HAP-1 (cell line): ENCODE data around the gene CHD6.

Source experiments
- DNase-seq, 2 experiments: peaks; one replicate each; pipeline ENCODE4 v3.0.0-alpha.2; 2016 to 2020; ENCODE audit warnings: low spot score in 2 of 2
- H3K27me3 ChIP-seq: fragments of 250-450 bp; sonication (Bioruptor Pico); 2 replicates; pipeline ENCODE4 v1.5.1; 2020; ENCODE audit warnings: low read depth, mild to moderate bottlenecking, moderate library complexity
- H3K36me3 ChIP-seq: fragments of 250-450 bp; sonication (Bioruptor Pico); replicated peaks from 2 replicates; pipeline ENCODE4 v1.5.1; 2020; ENCODE audit warnings: mild to moderate bottlenecking
- H3K4me1 ChIP-seq: fragments of 250-450 bp; sonication (Bioruptor Pico); 2 replicates; pipeline ENCODE4 v1.5.1; 2020; ENCODE audit warnings: mild to moderate bottlenecking
- H3K4me3 ChIP-seq: fragments of 250-450 bp; sonication (Bioruptor Pico); 2 replicates; pipeline ENCODE4 v1.5.1; 2020; ENCODE audit warnings: mild to moderate bottlenecking, moderate library complexity
- H3K9me3 ChIP-seq: fragments of 250-450 bp; sonication (Bioruptor Pico); 2 replicates; pipeline ENCODE4 v1.5.1; 2020; ENCODE audit warnings: mild to moderate bottlenecking, moderate library complexity
- in situ Hi-C: fragments of 300-500 bp; cut with MboI; formaldehyde crosslinking; loops from 3 replicates; pipeline ENCODE4 v1.14.3; 2020; ENCODE audit warnings: low sequenced_read_pairs, inconsistent platforms, mixed read lengths

Gene CHD6

GRCh38 chr20:41510847-41511450, 107.2 kb downstream of the CHD6 start:
- no peak overlapping the region for H3K4me3 ChIP-seq
- peaks cover 9% of the 10 kb centered on the region; the same call in 1 of the 2 replicates for H3K36me3 ChIP-seq
- H3K27me3 ChIP-seq = no peaks in the 10 kb centered on the region
- in situ Hi-C loops = no loop called here
- no peaks in the 10 kb centered on the region for H3K9me3 ChIP-seq
- no peaks in the 10 kb centered on the region; the same call in 1 of the 2 replicates for H3K4me1 ChIP-seq
- DNase-seq = no peak

GRCh38 chr20:41510224-41510623, 108.0 kb downstream of the CHD6 start:
- in situ Hi-C loops = no loop called here
- DNase-seq = no peak
- no peaks in the 10 kb centered on the region; the same call in 1 of the 2 replicates for H3K4me1 ChIP-seq
- H3K27me3 ChIP-seq = no peaks in the 10 kb centered on the region
- no peaks in the 10 kb centered on the region for H3K9me3 ChIP-seq
- peaks cover 10% of the 10 kb centered on the region; the same call in 1 of the 2 replicates for H3K36me3 ChIP-seq
- H3K4me3 ChIP-seq = no peak overlapping the region

DNA sequence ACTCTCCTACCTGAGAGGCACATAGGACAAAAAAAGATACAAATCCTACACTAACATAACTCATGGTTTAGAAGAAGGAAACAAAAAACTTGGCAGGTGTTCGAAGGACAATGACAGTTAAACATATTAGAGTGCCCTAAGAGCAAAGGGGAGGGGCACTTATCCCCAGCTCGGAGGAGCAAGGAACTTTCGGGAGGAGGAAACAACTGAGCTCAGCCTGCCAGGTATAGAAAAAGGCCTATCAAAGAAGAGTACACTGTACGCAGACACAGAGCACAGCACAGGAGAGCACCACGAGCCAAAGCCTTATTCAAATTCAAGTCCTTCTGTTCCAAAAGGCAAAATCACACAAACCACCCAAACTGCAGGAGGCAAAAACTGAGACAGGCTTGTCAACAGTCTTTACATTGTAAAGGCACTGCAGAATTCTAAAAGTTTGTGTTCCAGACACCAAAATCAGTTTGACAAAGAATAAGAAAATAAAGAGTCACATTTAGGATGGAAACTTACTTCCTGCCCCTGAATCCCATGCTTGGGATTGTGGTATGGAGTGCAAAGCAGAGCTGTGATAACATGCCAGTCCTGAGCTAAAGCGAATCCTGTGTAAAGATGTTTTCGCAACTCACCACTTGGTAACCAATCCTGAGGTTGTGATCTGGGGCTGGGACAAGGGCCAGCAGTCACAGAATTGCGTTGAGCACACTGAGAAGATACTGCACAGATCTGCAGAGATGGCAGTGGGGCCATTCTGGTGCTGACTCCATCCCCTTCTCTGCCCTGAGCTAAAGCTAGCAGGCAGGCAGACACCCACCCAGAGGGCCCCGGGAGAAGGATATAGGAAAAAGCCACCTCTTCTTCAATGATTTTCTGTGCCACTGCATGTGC, 108.6 kb downstream of the CHD6 start:
- Histone ChIP-seq H3K27me3 (no peaks in the 10 kb centered on the region), H3K4me1 (no peaks in the 10 kb centered on the region; the same call in 1 of the 2 replicates), H3K4me3 (no peak overlapping the region), H3K9me3 (no peaks in the 10 kb centered on the region), H3K36me3 (peaks cover 10% of the 10 kb centered on the region; the same call in 1 of the 2 replicates)
- DNase-seq = no peak
- in situ Hi-C loops = no loop called here

DNA sequence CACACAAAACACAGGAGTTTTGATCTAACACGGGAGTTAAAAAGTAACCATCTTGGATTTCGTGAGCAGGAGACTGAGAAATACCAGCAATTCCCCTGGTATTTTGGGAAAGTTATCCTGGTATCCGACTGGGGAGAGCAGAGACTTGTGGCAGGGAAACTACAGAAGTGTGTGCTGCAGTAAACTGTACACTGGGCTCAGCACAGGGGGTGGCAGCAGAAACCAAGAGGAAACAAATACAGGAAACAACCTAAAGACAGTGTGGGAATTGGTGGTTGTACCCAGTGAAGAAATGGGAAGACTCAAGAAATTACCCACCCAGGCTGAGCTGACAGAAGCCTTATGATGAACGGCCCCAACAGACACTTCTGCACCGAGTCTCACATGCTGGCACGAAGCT, 109.8 kb downstream of the CHD6 start:
- no peaks in the 10 kb centered on the region for H3K27me3 ChIP-seq
- H3K4me3 ChIP-seq = no peak overlapping the region
- DNase-seq = no peak
- H3K36me3 ChIP-seq = peaks cover 10% of the 10 kb centered on the region; the same call in 1 of the 2 replicates
- H3K4me1 ChIP-seq = no peaks in the 10 kb centered on the region; the same call in 1 of the 2 replicates
- in situ Hi-C loops = no loop called here
- no peaks in the 10 kb centered on the region for H3K9me3 ChIP-seq

GRCh38 chr20:41507851-41508250, 110.3 kb downstream of the CHD6 start:
- H3K9me3 ChIP-seq = no peaks in the 10 kb centered on the region
- H3K4me3 ChIP-seq = no peak overlapping the region
- H3K36me3 ChIP-seq = peaks cover 10% of the 10 kb centered on the region; the same call in 1 of the 2 replicates
- H3K4me1 ChIP-seq = no peaks in the 10 kb centered on the region; the same call in 1 of the 2 replicates
- in situ Hi-C loops = no loop called here
- H3K27me3 ChIP-seq = no peaks in the 10 kb centered on the region
- no peak for DNase-seq

DNA sequence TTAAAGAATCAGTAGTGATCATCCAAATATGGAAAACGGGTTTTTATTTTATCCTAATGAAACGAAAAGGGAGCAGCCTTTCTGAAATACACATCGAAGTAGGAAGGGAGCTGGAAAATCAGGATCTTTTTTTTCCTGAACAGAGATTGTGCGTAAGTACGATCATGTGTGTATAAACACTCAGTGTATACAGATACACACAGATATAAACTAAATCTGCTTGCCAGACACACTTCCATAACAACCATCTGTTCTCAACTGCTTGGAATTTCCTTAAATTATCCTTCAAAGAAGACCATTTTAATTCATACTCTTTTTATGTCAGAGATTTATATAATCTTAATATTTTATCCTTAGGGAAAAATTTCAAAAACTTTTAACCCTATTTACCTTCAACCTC, 110.7 kb downstream of the CHD6 start:
- in situ Hi-C loops = no loop called here
- Histone ChIP-seq H3K36me3 (peaks cover 10% of the 10 kb centered on the region; the same call in 1 of the 2 replicates), H3K27me3 (no peaks in the 10 kb centered on the region), H3K4me3 (no peak overlapping the region), H3K9me3 (no peaks in the 10 kb centered on the region), H3K4me1 (no peaks in the 10 kb centered on the region)
- DNase-seq = no peak

- no peaks in the 10 kb centered on the region for H3K9me3 ChIP-seq
- H3K4me1 ChIP-seq = no peaks in the 10 kb centered on the region
- in situ Hi-C loops = no loop called here
- no peak overlapping the region for H3K4me3 ChIP-seq
- DNase-seq = no peak
- no peaks in the 10 kb centered on the region for H3K27me3 ChIP-seq
- H3K36me3 ChIP-seq = 0 out of 2 replicates have a peak, but pooled peaks cover 8% of the 10 kb centered on the region
These were observed 111.8 kb downstream of the CHD6 start for GRCh38 chr20:41506192-41506915.

DNA sequence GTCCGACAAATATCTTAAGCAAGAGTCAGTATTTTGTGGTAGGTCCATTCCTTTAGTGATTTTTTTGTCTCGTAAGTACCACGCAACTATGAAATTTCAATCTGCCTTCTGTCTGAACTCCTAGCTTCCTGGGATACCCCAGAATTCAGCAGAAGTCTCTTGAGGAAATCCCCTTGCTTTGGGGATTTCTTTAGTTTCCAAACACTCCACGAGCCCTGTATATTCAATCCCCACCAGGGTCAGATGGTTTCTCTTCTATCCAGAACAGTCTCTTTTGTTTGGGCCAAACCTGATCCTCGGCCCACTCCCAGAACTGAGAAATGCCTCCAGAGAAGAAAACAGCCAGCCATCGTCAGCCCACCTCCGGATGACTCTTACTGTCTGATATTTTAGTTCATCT, 113.0 kb downstream of the CHD6 start:
- Histone ChIP-seq H3K36me3 (0 out of 2 replicates have a peak, but pooled peaks cover 8% of the 10 kb centered on the region), H3K4me3 (no peak overlapping the region), H3K4me1 (peaks cover 9% of the 10 kb centered on the region), H3K27me3 (no peaks in the 10 kb centered on the region), H3K9me3 (no peaks in the 10 kb centered on the region)
- in situ Hi-C loops = no loop called here
- no peak for DNase-seq

DNA sequence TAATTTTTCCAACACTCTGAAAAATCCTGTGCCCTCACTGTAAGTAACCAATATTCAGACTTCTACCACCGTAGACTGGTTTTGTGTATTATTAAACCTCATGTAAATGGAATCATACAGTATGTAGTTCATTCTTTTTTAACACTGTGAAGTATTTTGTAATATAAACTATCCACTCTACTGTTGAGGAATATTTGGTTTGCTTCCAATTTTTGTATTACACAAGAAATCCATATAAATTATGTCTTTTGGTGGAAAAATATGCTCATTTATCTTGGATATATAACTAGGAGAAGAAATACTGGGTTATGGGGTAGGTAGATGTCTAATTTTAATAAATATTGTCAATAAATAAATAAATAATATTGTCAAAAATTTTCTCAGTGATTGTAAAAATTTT, 116.8 kb downstream of the CHD6 start:
- no peak for DNase-seq
- in situ Hi-C loops = no loop called here
- no peaks in the 10 kb centered on the region for H3K27me3 ChIP-seq
- H3K36me3 ChIP-seq = peaks cover 12% of the 10 kb centered on the region
- H3K4me3 ChIP-seq = no peak overlapping the region
- no peaks in the 10 kb centered on the region for H3K9me3 ChIP-seq
- peaks cover 21% of the 10 kb centered on the region for H3K4me1 ChIP-seq

- H3K27me3 ChIP-seq = no peaks in the 10 kb centered on the region
- in situ Hi-C loops = no loop called here
- DNase-seq = peak; percentile 40 to 87
- H3K9me3 ChIP-seq = no peaks in the 10 kb centered on the region
- no peak overlapping the region for H3K4me3 ChIP-seq
- peaks cover 9% of the 10 kb centered on the region for H3K36me3 ChIP-seq
- H3K4me1 ChIP-seq = peaks cover 24% of the 10 kb centered on the region
These were observed 118.0 kb downstream of the CHD6 start for GRCh38 chr20:41499961-41500725.

DNA sequence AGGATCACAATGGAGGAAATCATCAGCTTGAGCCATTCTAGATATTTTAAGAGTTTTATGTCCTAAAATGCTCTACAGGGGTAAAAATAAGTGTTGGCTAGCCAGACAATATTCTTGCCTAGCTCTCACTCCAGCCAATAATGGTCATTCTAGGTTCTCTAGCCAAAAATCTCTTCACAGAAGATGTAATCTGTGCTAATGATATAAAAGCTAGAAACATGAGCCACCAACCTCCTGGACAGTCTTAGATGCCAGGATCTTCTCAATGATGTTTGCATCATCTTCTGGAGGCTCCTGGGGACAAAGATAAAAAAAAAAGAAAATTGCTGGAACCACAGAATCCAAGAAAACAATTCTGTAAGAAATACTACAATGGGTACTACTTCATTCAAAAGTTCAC, 119.1 kb downstream of the CHD6 start:
- Histone ChIP-seq H3K27me3 (no peaks in the 10 kb centered on the region), H3K4me1 (peaks cover 26% of the 10 kb centered on the region), H3K4me3 (no peak overlapping the region), H3K9me3 (no peaks in the 10 kb centered on the region), H3K36me3 (peaks cover 9% of the 10 kb centered on the region)
- in situ Hi-C loops = no loop called here
- no peak for DNase-seq

DNA sequence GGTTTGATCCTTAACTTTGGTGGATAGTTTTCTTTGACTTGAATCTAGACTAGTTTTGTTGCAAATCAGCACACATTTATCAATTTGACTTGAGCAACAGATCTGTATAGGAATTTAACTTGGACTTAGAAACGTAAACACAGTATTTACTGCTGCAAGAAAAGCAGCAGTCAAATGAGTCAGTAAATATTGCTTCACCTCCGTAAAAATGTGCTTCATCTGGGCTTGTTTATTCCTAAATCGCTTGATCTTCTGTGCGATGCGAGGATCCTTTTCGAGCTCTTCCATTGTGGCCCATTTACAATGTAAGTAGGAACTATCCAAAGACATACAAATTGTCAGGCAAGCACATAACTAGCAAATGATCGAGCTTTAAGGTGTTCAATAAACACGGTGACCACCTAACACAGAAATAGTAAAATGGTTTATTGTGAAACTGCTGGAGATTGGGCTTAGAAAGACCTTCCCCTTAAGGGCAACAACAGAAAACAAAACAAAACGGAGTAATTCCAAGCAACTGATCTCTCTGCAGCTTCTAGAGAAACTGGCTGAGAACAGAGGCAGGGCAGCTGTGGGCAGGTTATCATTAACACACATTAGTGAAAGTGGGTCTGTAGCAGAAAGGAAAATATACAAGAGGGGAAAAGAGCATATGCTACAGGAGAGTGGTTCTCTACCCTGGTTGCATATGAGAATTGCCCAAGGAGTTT, 120.8 kb downstream of the CHD6 start:
- Histone ChIP-seq H3K4me1 (peaks cover 26% of the 10 kb centered on the region), H3K27me3 (no peaks in the 10 kb centered on the region), H3K4me3 (no peak overlapping the region), H3K36me3 (peaks cover 23% of the 10 kb centered on the region), H3K9me3 (no peaks in the 10 kb centered on the region)
- DNase-seq = no peak
- in situ Hi-C loops = no loop called here

DNA sequence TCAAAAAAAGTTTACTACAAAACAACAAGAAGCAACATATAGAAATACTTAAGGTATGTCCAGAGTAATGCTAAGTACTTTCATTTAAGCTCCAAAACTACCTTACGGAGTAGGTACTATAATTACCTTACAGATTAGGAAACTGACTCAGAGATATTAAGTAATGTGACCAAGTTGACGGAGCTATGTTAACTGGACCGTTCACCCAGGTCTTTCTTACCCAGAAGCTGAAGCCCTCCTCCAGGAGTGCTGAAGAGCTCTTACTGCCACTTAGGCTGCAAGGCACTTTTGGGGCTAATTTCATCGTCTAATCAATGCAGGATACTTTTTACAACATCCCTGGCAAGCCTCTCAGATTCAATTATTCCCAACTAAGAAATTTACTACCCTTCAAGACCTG, 123.7 kb downstream of the CHD6 start:
- Histone ChIP-seq H3K27me3 (no peaks in the 10 kb centered on the region), H3K36me3 (peaks cover 48% of the 10 kb centered on the region), H3K9me3 (no peaks in the 10 kb centered on the region), H3K4me3 (no peak overlapping the region), H3K4me1 (peaks cover 10% of the 10 kb centered on the region)
- DNase-seq = no peak
- in situ Hi-C loops = no loop called here
